GM10847 (cell line): ENCODE results near the gene TPM4.
A peak's percentile ranks its signal among the peaks of the same experiment; 100 is the strongest.

Source experiments
- POLR2A ChIP-seq: IDR thresholded peaks from 2 replicates; pipeline ENCODE4 v1.6.1; 2011; ENCODE audit not compliant: insufficient read length; ENCODE audit errors: extremely low read depth

The TPM4 gene

GRCh38 chr19:16076958-16077611 is 790 bp downstream of the TPM4 start:
- TF ChIP-seq POLR2A = no peak

DNA sequence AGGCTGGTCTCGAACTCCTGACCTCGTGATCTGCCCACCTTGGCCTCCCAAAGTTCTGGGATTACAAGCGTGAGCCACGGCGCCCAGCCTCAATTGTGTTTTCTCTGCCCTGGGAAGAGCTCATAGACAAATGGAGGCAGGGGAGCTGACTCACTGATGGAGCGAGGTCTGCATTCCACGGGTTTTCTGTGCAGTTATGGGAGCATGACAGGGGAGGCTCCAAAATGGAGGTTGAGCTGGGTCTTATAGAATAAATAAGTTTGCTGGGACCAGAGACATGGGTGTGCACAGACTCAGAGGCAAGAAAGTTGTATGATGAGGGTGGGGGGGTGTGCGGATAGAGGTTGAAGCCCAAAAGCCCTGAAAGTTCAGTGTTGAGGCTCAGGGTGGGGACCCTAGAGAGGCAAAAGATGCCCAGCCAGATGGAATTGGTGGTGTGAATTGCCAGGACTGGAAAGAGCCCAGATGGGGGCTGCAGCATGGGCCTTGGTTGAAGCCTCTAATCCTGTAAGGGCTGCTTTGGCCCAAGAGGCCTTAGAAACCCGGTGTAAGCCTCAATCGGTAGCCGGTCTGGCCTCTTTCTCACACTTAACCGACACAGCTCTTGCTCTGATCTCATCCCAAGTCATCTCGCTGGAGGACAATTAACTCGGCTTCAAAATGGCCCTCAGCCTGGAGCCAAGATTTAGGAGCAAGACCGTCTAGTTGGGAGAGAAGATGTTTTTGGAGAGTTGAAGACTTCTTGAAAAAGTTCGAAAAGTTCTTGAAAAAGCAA is 1.9 kb downstream of the TPM4 start:
- TF ChIP-seq POLR2A = no peak

DNA sequence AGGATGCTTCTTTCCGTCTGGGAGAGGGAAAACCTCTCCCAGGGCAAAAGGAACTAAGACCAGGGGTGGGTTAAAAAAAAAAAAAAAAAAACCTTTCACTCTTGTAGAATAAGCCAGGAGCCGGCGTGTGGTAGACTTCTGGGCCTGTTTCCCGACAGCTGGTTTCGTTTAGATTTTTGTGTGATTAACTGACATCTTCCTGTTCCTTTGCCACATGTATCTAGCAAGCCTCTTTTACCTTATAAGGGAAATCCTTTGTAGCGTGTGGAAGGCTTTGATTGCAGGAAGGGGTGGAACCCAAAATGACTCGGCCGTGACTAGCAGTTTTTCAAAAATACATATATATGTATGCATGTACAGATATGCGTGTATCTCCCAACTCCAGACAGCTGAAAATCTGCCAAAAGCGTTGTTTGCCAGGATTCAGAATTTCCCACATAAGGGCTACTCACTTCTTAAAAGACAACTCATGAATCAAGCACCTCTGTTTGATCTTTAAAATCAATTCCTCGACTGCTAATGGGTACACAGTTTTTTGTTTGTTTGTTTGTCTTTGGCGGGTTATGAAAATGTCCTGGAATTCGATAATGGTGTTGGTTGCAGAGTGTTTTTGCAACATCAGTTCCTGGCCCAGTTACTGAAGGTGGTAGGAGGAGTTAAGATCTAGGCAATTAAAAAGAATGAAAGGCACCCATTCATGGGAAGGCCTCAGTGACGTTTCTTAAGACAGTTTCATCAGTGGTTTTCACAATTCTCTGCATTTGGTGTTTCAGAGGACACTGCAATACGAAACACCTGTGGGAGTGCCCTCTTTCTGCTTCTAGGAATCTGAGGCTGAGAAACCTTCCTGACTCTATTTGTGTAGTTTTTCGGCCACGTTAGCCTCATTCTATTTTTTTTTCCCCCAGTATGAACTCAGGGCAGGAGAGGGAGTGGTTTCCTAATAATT is 2.7 kb downstream of the TPM4 start:
- peak; percentile 19 for TF ChIP-seq POLR2A

DNA sequence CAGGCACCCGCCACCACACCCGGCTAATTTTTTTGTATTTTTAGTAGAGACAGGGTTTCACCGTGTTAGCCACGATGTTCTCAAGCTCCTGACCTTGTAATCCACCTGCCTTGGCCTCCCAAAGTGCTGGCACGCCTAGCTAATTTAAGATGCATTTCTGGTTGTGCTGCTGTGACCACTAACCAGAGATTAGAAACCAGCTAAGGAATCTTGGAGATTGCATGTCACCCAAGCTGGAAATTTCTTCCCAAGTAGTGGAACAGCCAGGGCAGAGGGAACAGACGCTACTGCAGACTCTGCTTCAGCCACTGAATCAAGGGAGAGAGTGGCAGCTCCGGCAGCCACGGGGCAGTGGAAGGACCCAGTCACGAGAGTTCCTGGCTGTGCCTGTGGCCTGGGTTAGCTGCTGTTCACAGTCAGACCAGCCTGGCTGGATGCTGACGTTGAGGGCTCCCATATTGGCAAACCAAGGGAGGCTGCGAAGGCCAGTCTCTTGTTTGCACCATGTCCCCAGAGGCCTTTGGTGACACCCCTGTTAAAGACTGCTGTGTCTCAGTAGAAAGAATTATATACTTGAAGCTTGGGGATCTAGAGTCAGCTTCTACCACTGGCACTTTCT is 7.9 kb downstream of the TPM4 start:
- no peak for TF ChIP-seq POLR2A

GRCh38 chr19:16085115-16085514 is 8.8 kb downstream of the TPM4 start:
- TF ChIP-seq POLR2A = no peak

DNA sequence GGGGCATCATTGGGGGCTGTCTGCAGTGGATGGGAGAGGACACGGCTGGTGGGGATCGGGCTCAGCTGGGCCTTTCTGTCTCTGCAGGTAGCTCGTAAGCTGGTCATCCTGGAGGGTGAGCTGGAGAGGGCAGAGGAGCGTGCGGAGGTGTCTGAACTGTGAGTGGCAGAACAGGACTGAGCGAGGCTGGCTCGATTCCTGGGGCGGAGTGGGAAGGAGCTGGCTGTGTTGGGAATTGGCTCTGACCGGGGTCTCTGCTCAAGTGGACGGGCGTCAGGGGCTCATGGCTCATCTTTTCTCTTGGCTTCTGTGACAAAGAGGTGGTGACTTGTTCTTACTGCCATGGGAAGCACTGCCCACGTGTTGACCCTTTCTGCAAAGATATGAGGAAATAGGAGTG is 11.6 kb downstream of the TPM4 start:
- no peak for TF ChIP-seq POLR2A

DNA sequence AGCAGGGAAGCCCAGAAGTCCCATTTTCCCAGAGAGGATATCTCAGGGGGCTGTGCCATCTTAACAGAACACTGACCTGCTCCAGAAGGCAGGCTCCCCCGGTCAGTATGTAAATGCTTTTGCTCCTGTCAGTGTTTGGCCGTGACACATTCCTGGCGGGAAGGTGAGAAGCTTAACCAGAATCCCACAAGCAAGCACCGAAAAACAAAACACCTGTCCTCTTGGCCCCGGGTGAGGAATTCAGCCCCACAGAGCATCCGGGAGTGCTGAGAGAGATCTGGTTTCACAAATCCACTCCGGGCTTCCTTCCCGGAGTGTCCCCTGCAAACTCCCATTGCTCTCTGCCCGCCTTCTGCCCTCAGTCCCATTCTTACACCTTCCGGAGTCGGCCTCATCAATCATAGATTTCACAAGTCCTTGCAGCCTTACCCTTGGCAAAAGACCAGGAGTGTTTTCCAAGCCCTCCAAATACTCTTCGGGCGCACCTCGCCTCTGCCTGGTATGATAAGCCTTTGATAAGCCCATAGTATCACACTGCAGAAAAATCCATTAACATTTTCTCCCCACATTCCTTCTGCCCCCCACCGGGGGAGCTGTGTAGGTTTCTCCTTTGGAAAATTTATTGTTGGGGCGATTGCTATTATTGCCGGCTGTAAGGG is 12.2 kb downstream of the TPM4 start:
- no peak for TF ChIP-seq POLR2A

DNA sequence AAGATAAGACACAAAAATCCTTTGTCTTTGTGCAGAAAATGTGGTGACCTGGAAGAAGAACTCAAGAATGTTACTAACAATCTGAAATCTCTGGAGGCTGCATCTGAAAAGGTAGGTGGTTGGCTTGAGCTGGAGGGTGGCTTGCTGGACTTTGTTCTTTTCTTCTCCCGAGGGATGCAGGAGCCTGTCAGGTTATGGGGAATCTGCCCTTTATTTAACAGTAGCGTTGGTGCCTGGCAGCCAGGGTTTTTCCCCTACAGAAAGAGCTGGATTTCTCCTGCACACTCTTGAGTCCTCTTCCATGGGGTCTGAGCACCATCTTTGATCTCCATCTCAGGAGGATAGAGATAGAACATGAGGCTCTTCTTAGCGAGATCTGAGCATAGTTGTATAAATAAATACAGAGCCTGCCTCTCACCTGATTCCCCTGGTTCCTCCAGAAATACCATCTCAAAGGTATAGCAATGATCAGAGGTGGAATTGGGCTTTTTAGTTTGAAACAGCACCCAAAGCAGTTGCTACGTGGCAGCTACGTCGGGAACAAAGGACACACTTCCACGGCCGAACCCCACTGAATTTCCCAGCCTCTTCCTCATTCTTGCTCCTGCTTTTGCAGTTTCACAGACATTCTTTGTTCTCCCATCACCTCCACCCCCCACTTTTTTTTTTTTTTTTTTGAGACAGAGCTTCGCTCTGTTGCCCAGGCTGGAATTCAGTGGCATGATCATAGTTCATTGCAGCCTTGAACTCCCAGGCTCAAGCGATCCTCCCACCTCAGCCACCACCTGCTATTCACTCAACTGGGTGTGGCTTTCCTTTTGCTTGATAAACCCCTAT is 12.9 kb downstream of the TPM4 start:
- TF ChIP-seq POLR2A = no peak

GRCh38 chr19:16091546-16092475 is 15.5 kb downstream of the TPM4 start:
- no peak for TF ChIP-seq POLR2A

GRCh38 chr19:16094360-16095070 is 18.2 kb downstream of the TPM4 start:
- TF ChIP-seq POLR2A = no peak

DNA sequence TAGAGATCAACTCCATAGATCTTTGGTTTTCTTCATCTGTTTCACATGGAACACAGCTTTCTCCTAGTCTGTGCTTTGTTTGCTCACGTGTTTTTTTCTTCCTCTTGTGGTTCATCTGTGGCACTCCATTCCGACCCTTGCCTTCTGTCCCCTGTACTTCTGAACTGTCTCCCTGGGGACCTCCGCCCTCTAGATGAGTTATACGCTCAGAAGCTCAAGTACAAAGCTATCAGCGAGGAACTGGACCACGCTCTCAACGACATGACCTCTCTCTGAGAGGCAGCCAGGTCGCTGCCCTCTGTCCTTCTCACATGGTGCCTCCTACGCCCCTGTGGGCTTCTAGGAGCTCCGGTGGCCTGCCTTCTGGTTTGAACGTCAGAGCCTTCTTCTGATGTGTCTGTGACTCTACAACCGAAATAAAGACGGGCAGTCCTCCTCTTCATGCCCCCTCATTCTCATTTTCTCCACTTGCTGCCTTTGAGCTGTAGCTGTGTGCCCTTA is 18.8 kb downstream of the TPM4 start:
- no peak for TF ChIP-seq POLR2A

DNA sequence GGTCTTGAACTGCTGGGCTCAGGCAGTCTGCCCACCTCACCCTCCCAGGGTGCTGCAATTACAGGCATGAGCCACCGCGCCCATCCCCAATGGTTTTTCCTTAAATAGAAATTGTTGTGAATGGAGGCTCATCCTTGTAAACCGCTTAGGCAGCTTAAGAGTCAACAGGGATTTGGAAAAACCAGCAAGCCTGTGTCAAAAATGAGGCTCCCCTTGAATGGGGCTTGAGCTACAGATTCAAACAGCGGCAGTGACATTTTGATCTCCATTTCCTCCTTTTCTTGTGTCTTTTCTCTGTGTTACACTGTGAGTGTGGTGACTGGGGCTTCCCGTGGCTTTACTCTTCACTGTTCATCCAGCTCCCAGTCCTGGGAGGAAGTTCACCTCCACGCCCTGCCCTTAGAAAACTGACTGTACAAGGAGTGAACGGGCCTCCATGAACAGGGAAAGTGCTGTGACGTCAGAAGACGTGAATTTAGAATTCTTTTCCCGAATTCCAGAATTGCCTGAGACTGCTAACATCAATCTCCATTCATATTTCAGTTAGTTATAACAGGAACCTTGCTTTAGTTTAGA is 20.1 kb downstream of the TPM4 start:
- no peak for TF ChIP-seq POLR2A
